GM12878 (cell line): ENCODE results near the gene PHC3.

Experiments
- BCL3 ChIP-seq: IDR thresholded peaks from 2 replicates; pipeline ENCODE4 v1.6.1; 2011; ENCODE audit warnings: borderline replicate concordance, low read depth, mild to moderate bottlenecking, moderate library complexity, low read length; ENCODE audit not compliant: insufficient read depth, poor library complexity, severe bottlenecking
- CEBPB ChIP-seq, 2 experiments: fragments of 150-350 bp in 1 of 2; IDR thresholded peaks; 2 replicates each; pipeline ENCODE4 v1.6.1; 2012 to 2014; ENCODE audit warnings: low read depth in 2 of 2, low read length in 2 of 2, borderline replicate concordance in 1 of 2, inconsistent platforms in 1 of 2
- CREB1 ChIP-seq: IDR thresholded peaks from 2 replicates; pipeline ENCODE4 v1.6.1; 2012; ENCODE audit warnings: low read depth, mild to moderate bottlenecking, inconsistent platforms
- CTCF ChIP-seq, 3 experiments: IDR thresholded peaks in 2 of 3; conservative IDR thresholded peaks in 1 of 3; 2 replicates each; pipeline ENCODE4 v1.5.1; 2011; ENCODE audit warnings: low read depth in 3 of 3, low read length in 3 of 3, mild to moderate bottlenecking in 3 of 3, control low read depth in 2 of 3, moderate library complexity in 2 of 3, inconsistent platforms in 1 of 3, mixed read lengths in 1 of 3; ENCODE audit not compliant: control insufficient read depth in 2 of 3, insufficient read depth in 1 of 3; ENCODE audit errors: extremely low read depth in 1 of 3
- LARP7 ChIP-seq: fragments of 450-650 bp; IDR thresholded peaks from 2 replicates; pipeline ENCODE4 v1.6.1; 2017; ENCODE audit warnings: mild to moderate bottlenecking
- PAX8 ChIP-seq: fragments of 450-650 bp; IDR thresholded peaks from 2 replicates; pipeline ENCODE4 v1.6.1; 2017; ENCODE audit warnings: mild to moderate bottlenecking, moderate library complexity
- POLR2A ChIP-seq: IDR thresholded peaks from 2 replicates; pipeline ENCODE4 v1.6.1; 2011; ENCODE audit warnings: low read depth, mild to moderate bottlenecking, low read length
- REST ChIP-seq: IDR thresholded peaks from 2 replicates; pipeline ENCODE4 v1.6.1; 2012; ENCODE audit warnings: mild to moderate bottlenecking, low read depth, low read length
- SMC3 ChIP-seq: IDR thresholded peaks from 2 replicates; pipeline ENCODE4 v1.6.1; 2011; ENCODE audit warnings: low read length, improper control_type of control experiment, borderline replicate concordance
- TAF1 ChIP-seq: IDR thresholded peaks from 2 replicates; pipeline ENCODE4 v1.6.1; 2011; ENCODE audit warnings: mild to moderate bottlenecking, low read depth, low read length, borderline replicate concordance
- YY1 ChIP-seq: IDR thresholded peaks from 2 replicates; pipeline ENCODE4 v1.6.1; 2011; ENCODE audit warnings: low read depth, mild to moderate bottlenecking, low read length
- ZBED1 ChIP-seq: IDR thresholded peaks from 2 replicates; pipeline ENCODE4 v1.6.1; 2016; ENCODE audit warnings: borderline replicate concordance
- ZBTB33 ChIP-seq: fragments of 450-650 bp; IDR thresholded peaks from 2 replicates; pipeline ENCODE4 v1.6.1; 2017; ENCODE audit warnings: mild to moderate bottlenecking

GRCh38 chr3:170128259-170128976, 53.1 kb downstream of the PHC3 start:
- TF ChIP-seq TAF1 (no peak), REST (no peak), CEBPB (IDR thresholded peaks at IDR 0.05; ENCODE audit: borderline replicate concordance in 1 of 2, low read depth in 2 of 2, low read length in 2 of 2) (no peak), PAX8 (no peak), ZBTB33 (no peak), POLR2A (no peak; the same call in 1 of the 2 replicates), BCL3 (peak; percentile 76), LARP7 (no peak), CTCF (IDR thresholded peaks at IDR 0.05 in 2 of 3, conservative IDR thresholded peaks at IDR 0.05 in 1 of 3; ENCODE audit: control insufficient read depth in 2 of 3, extremely low read depth in 1 of 3, insufficient read depth in 1 of 3, low read depth in 3 of 3, low read length in 3 of 3) (no peak), YY1 (peak; percentile 26; the same call in 1 of the 2 replicates), CREB1 (0 out of 2 replicates have a peak, but pooled peaks have one; percentile 43), ZBED1 (0 out of 2 replicates have a peak, but pooled peaks have one; percentile 43), SMC3 (peak; percentile 34; the same call in 1 of the 2 replicates)
